Sigmoid colon (tissue), 4 donors: ENCODE measurements around the gene GOLGA8M.
"Not testable (repeated sequence)": the region's sequence is repeated elsewhere in the genome, so short reads cannot be mapped to it uniquely, and the experiment has no call there.

Source experiments
- CTCF ChIP-seq, 4 experiments: fragments of 450-650 bp in 3 of 4; fragments of 200-600 bp in 1 of 4; IDR thresholded peaks; one replicate each; pipeline ENCODE4 v1.5.1; 2016 to 2019; ENCODE audit warnings: antibody characterized with exemption in 4 of 4, mild to moderate bottlenecking in 3 of 4, moderate library complexity in 2 of 4
- EP300 ChIP-seq, 4 donors: sonication (generic); formaldehyde crosslinking; IDR thresholded peaks; one replicate each; pipeline ENCODE4 v1.6.1; 2017; ENCODE audit warnings: antibody characterized with exemption in 4 of 4
- POLR2A ChIP-seq, 2 donors: fragments of 450-650 bp; IDR thresholded peaks; one replicate each; pipeline ENCODE4 v1.6.1; 2016; ENCODE audit warnings: antibody characterized with exemption in 2 of 2, mild to moderate bottlenecking in 2 of 2, moderate library complexity in 2 of 2
- POLR2AphosphoS5 ChIP-seq, 4 donors: sonication (generic); formaldehyde crosslinking; IDR thresholded peaks; one replicate each; pipeline ENCODE4 v1.6.1; 2017; ENCODE audit warnings: antibody characterized with exemption in 4 of 4

GRCh38 chr15:28702427-28702826 lies 9.8 kb downstream of the GOLGA8M start:
- not testable (repeated sequence) for TF ChIP-seq CTCF, POLR2AphosphoS5, POLR2A, EP300 (IDR thresholded peaks at IDR 0.05)
